ENCODE data around the gene TLCD2.

TLCD2 gene, protein sequence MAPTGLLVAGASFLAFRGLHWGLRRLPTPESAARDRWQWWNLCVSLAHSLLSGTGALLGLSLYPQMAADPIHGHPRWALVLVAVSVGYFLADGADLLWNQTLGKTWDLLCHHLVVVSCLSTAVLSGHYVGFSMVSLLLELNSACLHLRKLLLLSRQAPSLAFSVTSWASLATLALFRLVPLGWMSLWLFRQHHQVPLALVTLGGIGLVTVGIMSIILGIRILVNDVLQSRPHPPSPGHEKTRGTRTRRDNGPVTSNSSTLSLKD

DNA sequence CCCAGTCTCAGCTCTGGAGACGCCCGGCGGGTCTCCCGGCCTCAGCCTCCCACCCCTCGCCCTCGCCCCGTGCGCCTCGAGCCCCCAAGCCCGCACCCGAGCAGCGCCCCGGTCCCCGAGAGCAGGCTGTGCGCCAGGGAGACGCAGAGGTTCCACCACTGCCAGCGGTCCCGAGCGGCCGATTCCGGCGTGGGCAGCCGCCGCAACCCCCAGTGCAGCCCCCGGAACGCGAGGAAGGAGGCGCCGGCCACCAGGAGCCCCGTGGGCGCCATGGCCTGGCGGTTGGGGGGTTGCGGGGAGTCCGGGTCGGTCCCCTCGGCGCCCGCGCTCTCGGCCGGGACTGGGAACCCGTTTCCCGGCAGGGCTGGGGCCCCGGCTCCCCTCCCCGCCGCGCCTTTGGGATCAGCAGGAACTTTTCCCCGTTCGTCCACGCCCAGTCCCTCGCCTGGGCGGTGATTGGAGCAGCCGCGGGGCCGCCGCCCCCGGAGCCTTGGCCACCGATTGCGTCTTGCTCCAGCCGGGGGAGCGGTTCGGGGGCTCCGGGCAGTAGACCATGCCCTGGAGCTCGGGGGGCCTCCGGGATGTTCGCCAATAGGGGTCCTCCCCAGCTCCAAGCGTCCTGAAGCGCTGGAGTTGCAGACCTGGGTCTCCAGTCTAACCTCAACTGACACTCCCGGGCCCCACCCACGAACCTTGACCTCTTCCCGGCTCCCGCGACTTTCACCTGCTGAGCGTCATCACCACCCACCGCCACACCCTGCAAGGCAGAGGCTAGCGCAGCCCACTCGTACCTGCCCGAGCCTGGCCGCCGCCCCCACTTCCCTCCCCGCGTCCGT is at the start of gene TLCD2:
TLCD2 (minus strand) TSS at position 407 of the 836 bp plus-strand sequence; CDS start at position 272, 135 bp downstream.
- TF ChIP-seq, protein P1, sequence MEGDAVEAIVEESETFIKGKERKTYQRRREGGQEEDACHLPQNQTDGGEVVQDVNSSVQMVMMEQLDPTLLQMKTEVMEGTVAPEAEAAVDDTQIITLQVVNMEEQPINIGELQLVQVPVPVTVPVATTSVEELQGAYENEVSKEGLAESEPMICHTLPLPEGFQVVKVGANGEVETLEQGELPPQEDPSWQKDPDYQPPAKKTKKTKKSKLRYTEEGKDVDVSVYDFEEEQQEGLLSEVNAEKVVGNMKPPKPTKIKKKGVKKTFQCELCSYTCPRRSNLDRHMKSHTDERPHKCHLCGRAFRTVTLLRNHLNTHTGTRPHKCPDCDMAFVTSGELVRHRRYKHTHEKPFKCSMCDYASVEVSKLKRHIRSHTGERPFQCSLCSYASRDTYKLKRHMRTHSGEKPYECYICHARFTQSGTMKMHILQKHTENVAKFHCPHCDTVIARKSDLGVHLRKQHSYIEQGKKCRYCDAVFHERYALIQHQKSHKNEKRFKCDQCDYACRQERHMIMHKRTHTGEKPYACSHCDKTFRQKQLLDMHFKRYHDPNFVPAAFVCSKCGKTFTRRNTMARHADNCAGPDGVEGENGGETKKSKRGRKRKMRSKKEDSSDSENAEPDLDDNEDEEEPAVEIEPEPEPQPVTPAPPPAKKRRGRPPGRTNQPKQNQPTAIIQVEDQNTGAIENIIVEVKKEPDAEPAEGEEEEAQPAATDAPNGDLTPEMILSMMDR (IDR thresholded peaks at IDR 0.05; ENCODE audit: control insufficient read depth, extremely low read depth, insufficient read depth), result no peak
- no peak for DNase-seq (ENCODE audit: low read depth)
- peak within 1 kb of the TSS; percentile 63 for H3K4me3 ChIP-seq (ENCODE audit: low read depth, low read length)

DNA sequence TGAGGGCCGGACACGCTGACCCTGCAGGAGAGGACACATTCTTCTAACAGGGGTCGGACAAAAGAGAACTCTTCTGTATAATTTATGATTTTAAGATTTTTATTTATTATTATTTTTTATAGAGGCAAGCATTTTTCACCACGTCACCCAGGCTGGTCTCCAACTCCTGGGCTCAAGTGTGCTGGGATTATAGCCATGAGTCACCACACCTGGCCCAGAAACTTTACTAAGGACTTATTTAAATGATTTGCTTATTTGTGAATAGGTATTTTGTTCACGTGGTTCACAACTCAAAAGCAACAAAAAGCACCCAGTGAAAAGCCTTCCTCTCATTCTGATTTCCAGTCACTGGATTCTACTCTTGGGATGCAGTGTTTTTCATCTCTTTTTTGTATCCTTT is 49.4 kb upstream of the TLCD2 start:
- DNase-seq (ENCODE audit: low read depth), result no peak
- no peak overlapping the region for H3K4me3 ChIP-seq (ENCODE audit: low read depth, low read length)
- TF ChIP-seq, protein P1 (IDR thresholded peaks at IDR 0.05; ENCODE audit: control insufficient read depth, extremely low read depth, insufficient read depth), result no peak

DNA sequence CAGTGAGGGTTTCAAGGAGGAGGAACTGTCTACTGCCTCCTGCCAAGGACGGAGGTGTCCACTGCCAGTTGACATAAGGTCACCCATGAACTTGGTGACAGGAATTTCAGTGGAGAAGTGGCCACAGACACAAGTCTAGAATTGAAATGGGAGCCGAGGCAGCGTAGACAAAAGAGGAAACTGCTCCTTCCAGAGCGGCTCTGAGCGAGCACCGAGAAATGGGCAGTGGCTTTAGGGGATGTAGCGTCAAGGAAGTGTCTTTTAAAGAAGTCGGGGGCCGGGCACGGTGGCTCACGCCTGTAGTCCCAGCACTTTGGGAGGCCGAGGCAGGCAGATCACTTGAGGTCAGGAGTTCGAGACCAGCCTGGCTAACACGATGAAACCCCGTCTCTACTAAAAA is 48.6 kb upstream of the TLCD2 start:
- no peak for DNase-seq (ENCODE audit: low read depth)
- H3K4me3 ChIP-seq (ENCODE audit: low read depth, low read length), result no peak overlapping the region
- TF ChIP-seq, protein P1 (IDR thresholded peaks at IDR 0.05; ENCODE audit: control insufficient read depth, extremely low read depth, insufficient read depth), result no peak

DNA sequence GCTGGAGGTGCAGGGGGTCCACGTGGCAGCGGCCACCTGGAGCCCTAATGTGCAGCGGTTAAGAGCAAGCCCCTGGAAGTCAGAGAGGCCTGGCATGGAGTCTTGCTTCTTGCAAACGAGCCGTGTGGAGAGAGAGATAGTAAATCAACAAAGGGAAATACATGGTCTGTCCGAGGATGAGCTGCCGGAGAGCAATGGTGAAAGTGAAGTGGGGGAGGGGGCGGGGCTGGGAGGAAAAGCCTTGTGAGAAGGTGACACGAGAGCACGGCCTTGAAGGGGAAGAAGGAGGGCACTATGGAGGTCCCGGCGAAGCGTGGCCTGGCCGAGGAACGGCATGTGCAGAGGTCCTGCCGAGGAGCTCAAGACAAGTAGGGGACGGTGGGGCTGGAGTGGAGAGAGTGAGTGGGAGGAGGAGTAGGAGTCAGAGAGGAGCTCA is 45.7 kb upstream of the TLCD2 start:
- DNase-seq (ENCODE audit: low read depth), result no peak
- TF ChIP-seq, protein P1 (IDR thresholded peaks at IDR 0.05; ENCODE audit: control insufficient read depth, extremely low read depth, insufficient read depth), result no peak
- no peak overlapping the region for H3K4me3 ChIP-seq (ENCODE audit: low read depth, low read length)

DNA sequence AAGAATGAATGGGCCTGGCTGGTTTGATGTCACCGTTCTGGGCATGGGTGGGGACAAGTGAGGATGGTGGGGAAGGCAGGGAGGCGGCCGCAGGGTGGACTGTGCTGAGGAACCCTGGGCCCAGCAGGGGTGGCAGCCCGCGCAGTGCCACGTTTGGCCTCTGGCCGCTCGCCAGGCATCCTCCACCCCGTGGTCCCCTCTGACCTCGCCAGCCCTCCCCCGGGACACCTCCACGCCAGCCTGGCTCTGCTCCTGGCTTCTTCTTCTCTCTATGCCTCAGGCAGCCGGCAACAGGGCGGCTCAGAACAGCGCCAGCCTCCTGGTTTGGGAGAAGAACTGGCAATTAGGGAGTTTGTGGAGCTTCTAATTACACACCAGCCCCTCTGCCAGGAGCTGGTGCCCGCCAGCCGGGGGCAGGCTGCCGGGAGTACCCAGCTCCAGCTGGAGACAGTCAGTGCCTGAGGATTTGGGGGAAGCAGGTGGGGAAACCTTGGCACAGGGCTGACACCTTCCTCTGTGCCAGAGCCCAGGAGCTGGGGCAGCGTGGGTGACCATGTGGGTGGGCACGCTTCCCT is 45.2 kb upstream of the TLCD2 start:
- H3K4me3 ChIP-seq (ENCODE audit: low read depth, low read length), result no peak overlapping the region
- TF ChIP-seq, protein P1 (IDR thresholded peaks at IDR 0.05; ENCODE audit: control insufficient read depth, extremely low read depth, insufficient read depth), result no peak
- no peak for DNase-seq (ENCODE audit: low read depth)

DNA sequence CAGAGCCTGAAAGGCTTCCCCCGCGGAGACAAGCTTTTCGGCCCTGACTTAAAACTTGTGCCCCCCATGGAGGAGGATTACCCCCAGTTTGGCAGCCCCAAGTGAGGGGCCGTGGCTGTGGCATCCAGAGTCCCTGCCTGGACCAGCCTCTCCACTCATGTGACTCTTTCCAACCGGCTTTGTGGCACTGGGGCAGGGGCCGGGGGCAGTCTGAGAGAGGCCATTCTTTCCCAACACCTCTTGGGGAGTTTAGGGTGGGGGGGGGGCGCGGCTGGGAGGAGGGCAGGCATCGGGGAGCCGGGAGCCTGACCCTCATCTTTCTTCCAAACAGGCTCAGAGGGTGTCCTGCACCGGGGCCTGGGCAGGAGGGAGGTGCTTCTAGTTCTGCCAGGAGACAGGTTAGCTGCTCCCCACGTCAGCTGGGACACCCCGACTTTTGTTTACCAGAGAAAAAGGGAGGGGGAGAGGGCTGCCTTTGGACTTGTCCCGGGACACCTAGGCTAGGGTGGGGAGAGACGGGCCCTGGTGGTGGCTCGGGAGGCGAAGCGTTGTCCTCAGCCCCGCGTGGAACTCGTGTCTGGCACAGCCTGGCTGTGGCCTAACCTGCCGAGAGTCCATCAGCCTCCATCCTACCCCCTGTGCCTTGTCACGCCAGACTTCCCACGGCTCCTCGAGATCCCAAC is 44.4 kb upstream of the TLCD2 start:
- no peak for DNase-seq (ENCODE audit: low read depth)
- TF ChIP-seq, protein P1 (IDR thresholded peaks at IDR 0.05; ENCODE audit: control insufficient read depth, extremely low read depth, insufficient read depth), result no peak
- no peak overlapping the region for H3K4me3 ChIP-seq (ENCODE audit: low read depth, low read length)

Measured in LNCaP clone FGC (cell line).